ENCODE data around the gene MTHFD1L. TPM values are rescaled to one million over a fixed set of nuclear protein-coding genes. Genes with fewer than 3 reads are reported as not detected.
"Not testable (repeated sequence)": the region's sequence is repeated elsewhere in the genome, so short reads cannot be mapped to it uniquely, and the experiment has no call there.

MTHFD1L gene
- total RNA-seq, 2 donors from 2014 or later, result 13.0 to 19.1 TPM

DNA sequence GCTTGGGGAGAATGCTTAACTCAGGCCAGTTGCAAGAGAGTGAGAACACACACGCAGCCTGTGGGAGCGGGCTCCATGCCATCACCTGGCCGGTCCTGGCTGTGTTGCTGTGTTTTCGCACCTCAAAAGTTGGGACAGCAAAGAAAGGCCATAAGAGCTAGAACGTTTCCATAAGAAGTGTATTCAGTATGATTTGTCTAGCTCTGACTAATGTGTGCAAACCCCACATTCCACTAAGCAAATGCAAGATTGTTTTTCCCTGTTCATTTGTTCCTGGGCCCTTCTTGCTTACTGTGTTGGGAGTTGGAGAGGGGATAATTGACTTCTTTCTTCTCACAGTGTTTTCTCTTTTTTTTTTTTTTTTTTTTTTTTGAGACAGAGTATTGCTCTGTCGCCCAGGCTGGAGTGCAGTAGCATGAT lies 177.4 kb downstream of the MTHFD1L start:
- peaks cover 42% of the 10 kb centered on the region for H3K4me1 ChIP-seq
- H3K27me3 ChIP-seq; intact Hi-C loops (cut with DNase I); H3K36me3 ChIP-seq (replicated peaks in 1 of 2; ENCODE audit: insufficient read depth in 1 of 2, low read depth in 2 of 2); H3K4me3 ChIP-seq; H3K9me3 ChIP-seq: not testable (repeated sequence)
- H3K27ac ChIP-seq, result peak overlapping the region; percentile 91 to 99 (median 95)
- WGBS, 2 donors, result 34 to 50% methylated on average over 6 of the region's 6 CpGs
- peak; percentile 42 for ATAC-seq
- DNase-seq, result peak; percentile 94 to 96 (median 95)
- peak in 2 of 3 donors; percentile 25 to 27 for TF ChIP-seq POLR2A (IDR thresholded peaks at IDR 0.05)

DNA sequence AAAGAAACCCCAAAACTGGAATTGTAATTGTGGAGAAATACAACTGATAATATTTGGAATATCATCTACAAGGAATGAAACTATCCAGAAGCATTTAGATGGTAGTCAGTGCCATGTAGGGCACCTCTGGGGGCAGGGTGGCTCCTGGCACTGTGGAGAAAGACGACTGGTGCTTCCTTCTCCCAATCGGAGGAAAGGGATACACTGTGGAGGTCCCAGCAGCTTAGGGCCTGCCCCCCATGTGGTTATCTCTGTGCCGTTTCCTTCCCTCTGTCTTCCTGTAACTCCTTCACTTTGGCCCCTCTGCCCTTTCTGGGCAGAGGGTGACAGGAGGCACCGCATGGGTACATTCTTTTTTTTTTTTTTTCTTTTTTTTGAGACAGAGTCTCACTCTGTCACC lies 178.4 kb downstream of the MTHFD1L start:
- Histone ChIP-seq H3K36me3 (replicated peaks in 1 of 2; ENCODE audit: insufficient read depth in 1 of 2, low read depth in 2 of 2) (no peaks in the 10 kb centered on the region), H3K4me1 (peaks cover 42% of the 10 kb centered on the region), H3K4me3 (no peak overlapping the region), H3K9me3 (no peaks in the 10 kb centered on the region), H3K27me3 (no peaks in the 10 kb centered on the region), H3K27ac (peak overlapping the region; percentile 91 to 99 (median 95))
- TF ChIP-seq, protein P1, sequence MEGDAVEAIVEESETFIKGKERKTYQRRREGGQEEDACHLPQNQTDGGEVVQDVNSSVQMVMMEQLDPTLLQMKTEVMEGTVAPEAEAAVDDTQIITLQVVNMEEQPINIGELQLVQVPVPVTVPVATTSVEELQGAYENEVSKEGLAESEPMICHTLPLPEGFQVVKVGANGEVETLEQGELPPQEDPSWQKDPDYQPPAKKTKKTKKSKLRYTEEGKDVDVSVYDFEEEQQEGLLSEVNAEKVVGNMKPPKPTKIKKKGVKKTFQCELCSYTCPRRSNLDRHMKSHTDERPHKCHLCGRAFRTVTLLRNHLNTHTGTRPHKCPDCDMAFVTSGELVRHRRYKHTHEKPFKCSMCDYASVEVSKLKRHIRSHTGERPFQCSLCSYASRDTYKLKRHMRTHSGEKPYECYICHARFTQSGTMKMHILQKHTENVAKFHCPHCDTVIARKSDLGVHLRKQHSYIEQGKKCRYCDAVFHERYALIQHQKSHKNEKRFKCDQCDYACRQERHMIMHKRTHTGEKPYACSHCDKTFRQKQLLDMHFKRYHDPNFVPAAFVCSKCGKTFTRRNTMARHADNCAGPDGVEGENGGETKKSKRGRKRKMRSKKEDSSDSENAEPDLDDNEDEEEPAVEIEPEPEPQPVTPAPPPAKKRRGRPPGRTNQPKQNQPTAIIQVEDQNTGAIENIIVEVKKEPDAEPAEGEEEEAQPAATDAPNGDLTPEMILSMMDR (IDR thresholded peaks at IDR 0.05), result no peak
- TF ChIP-seq POLR2A (IDR thresholded peaks at IDR 0.05), result no peak
- ATAC-seq (no peak), DNase-seq (no peak)
- intact Hi-C loops (cut with DNase I), result no loop called here
- WGBS, 2 donors, result 74 to 90% methylated on average over 4 of the region's 4 CpGs

DNA sequence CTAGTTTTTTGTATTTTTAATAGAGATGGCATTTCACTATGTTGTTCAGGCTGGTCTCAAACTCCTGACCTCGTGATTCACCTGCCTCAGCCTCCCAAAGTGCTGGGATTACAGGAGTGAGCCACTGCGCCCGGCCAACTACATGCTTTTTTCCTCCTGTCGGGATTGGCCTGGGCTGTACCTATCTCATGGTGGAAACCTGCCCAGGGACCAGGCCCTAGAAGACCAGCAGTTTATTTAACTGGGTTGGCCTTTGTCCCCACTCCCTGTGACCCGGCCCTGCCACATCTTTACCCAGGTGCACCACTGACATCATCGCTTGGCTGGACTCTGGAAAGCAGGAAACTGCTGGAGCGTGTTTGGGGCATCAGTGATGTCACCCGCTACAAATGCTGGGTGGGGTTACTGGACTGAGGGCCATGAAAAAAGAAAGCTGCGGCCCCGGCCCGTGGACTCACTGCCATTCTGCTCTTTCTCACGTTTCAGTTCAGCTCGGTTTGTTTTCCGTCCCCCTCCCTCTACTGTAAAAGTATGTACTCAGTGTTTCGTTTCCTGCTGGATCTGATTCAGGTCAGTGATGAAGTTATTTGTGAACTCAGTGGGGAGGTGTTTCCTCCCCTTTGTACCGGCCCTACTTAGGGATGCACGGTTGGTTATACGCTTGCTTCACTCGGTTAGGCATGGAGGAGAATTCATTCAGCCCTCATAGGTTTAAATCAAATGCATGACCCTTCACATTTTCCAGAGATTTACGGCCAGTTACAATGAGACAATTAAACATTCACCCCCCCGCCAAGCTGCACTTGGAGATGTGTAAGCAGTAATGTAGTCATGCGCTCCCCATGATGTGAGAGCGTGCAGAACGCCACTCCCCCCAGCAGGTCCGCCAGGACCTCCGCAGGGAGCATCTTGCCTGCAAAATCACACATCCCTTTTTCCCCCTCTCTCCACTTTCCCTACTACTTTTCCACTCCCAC lies 179.3 kb downstream of the MTHFD1L start:
- H3K4me3 ChIP-seq, result no peak overlapping the region
- H3K4me1 ChIP-seq, result peaks cover 42% of the 10 kb centered on the region
- no peaks in the 10 kb centered on the region for H3K27me3 ChIP-seq
- peak; percentile 40 to 69 (median 66) for TF ChIP-seq POLR2A (IDR thresholded peaks at IDR 0.05)
- TF ChIP-seq, protein P1 (IDR thresholded peaks at IDR 0.05), result no peak
- no peaks in the 10 kb centered on the region for H3K36me3 ChIP-seq (replicated peaks in 1 of 2; ENCODE audit: insufficient read depth in 1 of 2, low read depth in 2 of 2)
- intact Hi-C loops (cut with DNase I), result no loop called here
- WGBS, 2 donors, result 38 to 39% methylated on average over 24 to 26 of the region's 26 CpGs
- DNase-seq, result peak; percentile 96 to 98 (median 98)
- no peaks in the 10 kb centered on the region for H3K9me3 ChIP-seq
- ATAC-seq, result peak; percentile 92
- H3K27ac ChIP-seq, result peak overlapping the region; percentile 91 to 99 (median 95)

DNA sequence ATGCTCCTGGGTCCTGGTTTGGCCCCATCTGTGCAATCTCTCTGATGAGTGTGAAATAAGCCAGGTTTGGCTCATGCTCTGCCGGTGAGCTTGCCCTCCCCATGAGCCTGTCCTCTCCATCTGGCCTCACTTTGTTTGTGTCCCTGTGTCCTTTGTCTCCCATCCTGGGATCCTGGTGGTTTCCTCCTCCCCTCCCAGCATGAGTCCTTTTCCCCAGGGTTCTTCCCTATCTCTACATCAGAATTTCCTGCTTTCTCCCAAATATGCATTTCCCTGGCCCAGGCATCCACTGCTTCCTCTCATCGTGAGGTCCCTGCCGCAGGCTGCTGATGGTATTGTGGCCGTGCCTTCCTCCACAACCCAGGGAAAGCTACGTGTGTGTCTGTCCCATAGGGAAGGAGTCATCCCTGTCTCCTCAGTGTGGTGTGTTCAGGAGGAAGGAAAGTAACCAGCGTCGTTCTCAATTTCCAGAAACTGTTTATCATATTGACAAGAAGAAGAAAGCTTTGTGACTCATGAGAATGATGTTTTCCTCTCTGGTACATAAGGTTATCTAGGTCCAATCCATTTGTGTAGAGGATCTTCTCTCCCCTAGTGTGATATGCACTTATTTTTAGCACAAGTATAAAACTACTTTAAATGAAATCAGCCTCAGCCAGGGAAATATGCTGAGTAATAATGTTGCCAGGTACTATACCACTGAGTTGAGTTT lies 180.2 kb downstream of the MTHFD1L start:
- H3K9me3 ChIP-seq; intact Hi-C loops (cut with DNase I); H3K4me3 ChIP-seq; DNase-seq; ATAC-seq; H3K27me3 ChIP-seq; H3K36me3 ChIP-seq (replicated peaks in 1 of 2; ENCODE audit: insufficient read depth in 1 of 2, low read depth in 2 of 2): not testable (repeated sequence)
- H3K27ac ChIP-seq, result peak overlapping the region; percentile 91 to 99 (median 95)
- 63 to 64% methylated on average over 7 of the region's 7 CpGs for WGBS, 2 donors
- peaks cover 42% of the 10 kb centered on the region for H3K4me1 ChIP-seq

DNA sequence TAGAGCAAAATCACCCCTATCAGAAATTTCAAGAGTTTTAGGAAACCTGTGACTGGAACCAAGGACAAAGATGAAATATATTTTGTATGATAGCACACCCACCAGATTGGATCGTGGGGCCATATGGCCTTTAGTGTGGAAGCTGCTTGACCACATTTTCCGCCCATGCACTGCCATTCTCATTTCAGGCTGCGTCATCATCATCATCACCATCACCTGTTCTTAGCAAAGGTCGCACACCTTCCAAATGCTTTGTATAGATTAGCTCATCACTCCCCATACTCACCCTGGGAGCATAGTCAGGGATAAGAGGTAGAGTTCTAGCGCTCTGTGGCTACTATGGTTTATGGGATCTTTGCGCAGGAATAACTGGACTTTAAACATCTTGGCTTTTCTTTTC lies 185.7 kb downstream of the MTHFD1L start:
- WGBS, 2 donors, result 96 to 98% methylated on average over 6 of the region's 6 CpGs
- no peaks in the 10 kb centered on the region for H3K4me1 ChIP-seq
- intact Hi-C loops (cut with DNase I), result no loop called here
- H3K27me3 ChIP-seq, result no peaks in the 10 kb centered on the region
- no peak for DNase-seq
- no peak overlapping the region for H3K4me3 ChIP-seq
- ATAC-seq, result no peak
- TF ChIP-seq, protein P1 (IDR thresholded peaks at IDR 0.05), result no peak
- no peaks in the 10 kb centered on the region for H3K36me3 ChIP-seq (replicated peaks in 1 of 2; ENCODE audit: insufficient read depth in 1 of 2, low read depth in 2 of 2)
- H3K27ac ChIP-seq, result no peak overlapping the region
- H3K9me3 ChIP-seq, result no peaks in the 10 kb centered on the region

Measured in body of pancreas (tissue), 4 donors.